Activated T-cell treated with anti-CD3 and anti-CD28 coated beads for 48 hours (primary cell): ENCODE data around the gene EFS.
"Not testable (repeated sequence)": the region's sequence is repeated elsewhere in the genome, so short reads cannot be mapped to it uniquely, and the experiment has no call there.

Source experiments
- DNase-seq: peaks from one replicate; pipeline ENCODE4 v3.0.0-alpha.2; 2020; ENCODE audit warnings: low read depth

EFS gene

GRCh38 chr14:23398348-23398747, 33.4 kb upstream of the EFS start:
- no peak for DNase-seq

- no peak for DNase-seq
These were observed 31.9 kb upstream of the EFS start for GRCh38 chr14:23396781-23397407.

GRCh38 chr14:23396126-23396525, 31.2 kb upstream of the EFS start:
- DNase-seq = no peak

- no peak for DNase-seq
These were observed 27.6 kb upstream of the EFS start for GRCh38 chr14:23392613-23393012.

GRCh38 chr14:23389871-23390270, 24.9 kb upstream of the EFS start:
- DNase-seq = not testable (repeated sequence)

- DNase-seq = no peak
These were observed 24.4 kb upstream of the EFS start for GRCh38 chr14:23389396-23389795.

- DNase-seq = no peak
These were observed 24.0 kb upstream of the EFS start for GRCh38 chr14:23388996-23389395.

- no peak for DNase-seq
These were observed 23.2 kb upstream of the EFS start for GRCh38 chr14:23387916-23388882.

GRCh38 chr14:23386999-23387398, 22.0 kb upstream of the EFS start:
- DNase-seq = no peak

- DNase-seq = not testable (repeated sequence)
These were observed 21.3 kb upstream of the EFS start for GRCh38 chr14:23386266-23386657.

- no peak for DNase-seq
These were observed 20.8 kb upstream of the EFS start for GRCh38 chr14:23385642-23386265.

GRCh38 chr14:23385244-23385641, 20.3 kb upstream of the EFS start:
- DNase-seq = no peak

- no peak for DNase-seq
These were observed 19.6 kb upstream of the EFS start for GRCh38 chr14:23384364-23385080.

GRCh38 chr14:23382731-23383440, 17.9 kb upstream of the EFS start:
- no peak for DNase-seq

- DNase-seq = no peak
These were observed 17.3 kb upstream of the EFS start for GRCh38 chr14:23382276-23382675.

- no peak for DNase-seq
These were observed 16.9 kb upstream of the EFS start for GRCh38 chr14:23381871-23382270.

GRCh38 chr14:23380976-23381375, 16.0 kb upstream of the EFS start:
- DNase-seq = no peak

GRCh38 chr14:23380197-23380914, 15.4 kb upstream of the EFS start:
- no peak for DNase-seq

- peak; percentile 56 for DNase-seq
These were observed 14.6 kb upstream of the EFS start for GRCh38 chr14:23379366-23380196.

- no peak for DNase-seq
These were observed 13.7 kb upstream of the EFS start for GRCh38 chr14:23378612-23379220.
